Neural cell (in vitro differentiated cells): ENCODE measurements around the gene NOD1. TPM values are rescaled to one million over a fixed set of nuclear protein-coding genes. Genes with fewer than 3 reads are reported as not detected.

ENCODE experiments used
- H2AFZ ChIP-seq: fragments of 200-600, 300-800 bp; sonication (generic), shearing (Covaris generic); 2 replicates; pipeline ENCODE4 v1.6.0; 2014; ENCODE audit warnings: low read depth, mild to moderate bottlenecking, antibody characterized with exemption, low read length, moderate library complexity
- H3F3A ChIP-seq: fragments of 200-600 bp; shearing (Covaris generic); 2 replicates; pipeline ENCODE4 v1.6.1; 2016; ENCODE audit warnings: mild to moderate bottlenecking, moderate library complexity, mixed read lengths, antibody characterized with exemption, low read length; ENCODE audit not compliant: insufficient read depth, poor library complexity, severe bottlenecking
- H3K27ac ChIP-seq: fragments of 200-600, 300-800 bp; sonication (generic), shearing (Covaris generic); 2 replicates; pipeline ENCODE4 v1.5.1; 2014; ENCODE audit warnings: mild to moderate bottlenecking, low read length, moderate library complexity
- H3K27me3 ChIP-seq: fragments of 300-800, 200-600 bp; sonication (generic), shearing (Covaris generic); 2 replicates; pipeline ENCODE4 v1.6.0; 2014; ENCODE audit warnings: mild to moderate bottlenecking, low read depth, low read length, moderate library complexity; ENCODE audit not compliant: insufficient read depth
- H3K36me3 ChIP-seq: fragments of 300-800, 200-600 bp; sonication (generic), shearing (Covaris generic); 2 replicates; pipeline ENCODE4 v1.5.1; 2014; ENCODE audit warnings: mild to moderate bottlenecking, antibody characterized with exemption, low read length, moderate library complexity; ENCODE audit not compliant: insufficient read depth
- H3K4me2 ChIP-seq: fragments of 300-800, 200-600 bp; sonication (generic), shearing (Covaris generic); 2 replicates; pipeline ENCODE4 v1.6.0; 2014; ENCODE audit warnings: mild to moderate bottlenecking, low read length
- H3K4me3 ChIP-seq: fragments of 300-800, 200-600 bp; sonication (generic), shearing (Covaris generic); 2 replicates; pipeline ENCODE4 v1.5.1; 2014; ENCODE audit warnings: mild to moderate bottlenecking, low read length, moderate library complexity
- H3K79me2 ChIP-seq: fragments of 200-600 bp; shearing (Covaris generic); replicated peaks from 2 replicates; pipeline ENCODE4 v1.6.0; 2014; ENCODE audit warnings: mild to moderate bottlenecking, low read length, moderate library complexity; ENCODE audit not compliant: insufficient read depth
- H3K9ac ChIP-seq: fragments of 300-800, 200-600 bp; sonication (generic), shearing (Covaris generic); 2 replicates; pipeline ENCODE4 v1.6.1; 2016; ENCODE audit warnings: mild to moderate bottlenecking, low read length, mixed read lengths
- H3K9me2 ChIP-seq: fragments of 200-600 bp; shearing (Covaris generic); 2 replicates; pipeline ENCODE4 v1.6.1; 2016; ENCODE audit warnings: mild to moderate bottlenecking, low read length, mixed read lengths; ENCODE audit not compliant: insufficient read depth
- H3K9me3 ChIP-seq: fragments of 200-600, 300-800 bp; sonication (generic), shearing (Covaris generic); 2 replicates; pipeline ENCODE4 v1.6.1; 2016; ENCODE audit warnings: mild to moderate bottlenecking, mixed run types, low read length, moderate library complexity, mixed read lengths
- H4K20me1 ChIP-seq: fragments of 200-600 bp; shearing (Covaris generic); 2 replicates; pipeline ENCODE4 v1.6.1; 2016; ENCODE audit warnings: mild to moderate bottlenecking, mixed run types; ENCODE audit not compliant: insufficient read depth
- EP300 ChIP-seq: fragments of 450-650 bp; conservative IDR thresholded peaks from 2 replicates; pipeline ENCODE4 v1.6.1; 2014; ENCODE audit warnings: antibody characterized with exemption, mild to moderate bottlenecking, moderate library complexity; ENCODE audit not compliant: poor library complexity, severe bottlenecking
- EZH2 ChIP-seq: fragments of 200-600, 300-800 bp; shearing (Covaris generic), sonication (generic); IDR thresholded peaks from 2 replicates; pipeline ENCODE4 v1.6.1; 2014; ENCODE audit warnings: antibody characterized with exemption, low read length, borderline replicate concordance, mild to moderate bottlenecking; ENCODE audit not compliant: insufficient read depth, poor library complexity, severe bottlenecking
- MXI1 ChIP-seq: fragments of 450-650 bp; conservative IDR thresholded peaks from 2 replicates; pipeline ENCODE4 v1.6.1; 2014; ENCODE audit warnings: antibody characterized with exemption, mild to moderate bottlenecking; ENCODE audit not compliant: poor library complexity, severe bottlenecking
- POLR2AphosphoS5 ChIP-seq: IDR thresholded peaks from 2 replicates; pipeline ENCODE4 v1.6.1; 2012
- RAD21 ChIP-seq: fragments of 450-650 bp; conservative IDR thresholded peaks from 2 replicates; pipeline ENCODE4 v1.6.1; 2014; ENCODE audit warnings: antibody characterized with exemption, mild to moderate bottlenecking, moderate library complexity
- SMC3 ChIP-seq: fragments of 450-650 bp; conservative IDR thresholded peaks from 2 replicates; pipeline ENCODE4 v1.6.1; 2014; ENCODE audit warnings: antibody characterized with exemption, mild to moderate bottlenecking, moderate library complexity; ENCODE audit not compliant: poor library complexity
- TAF1 ChIP-seq: IDR thresholded peaks from 2 replicates; pipeline ENCODE4 v1.6.1; 2012; ENCODE audit warnings: low read depth
- polyA plus RNA-seq: library from polyadenylated mRNA; depleted of rRNA; stranded (reverse); fragments of >200 nt; gene quantifications from 2 replicates; pipeline ENCODE4 v1.2.3, GENCODE V29; 2014
- TF ChIP-seq, protein P1 (sequence below): fragments of 450-650 bp; IDR thresholded peaks from 2 replicates; pipeline ENCODE4 v1.5.1; 2014; ENCODE audit warnings: antibody characterized with exemption, mild to moderate bottlenecking, moderate library complexity; ENCODE audit not compliant: poor library complexity, severe bottlenecking
- TF ChIP-seq, protein P2 (sequence below): IDR thresholded peaks from 2 replicates; pipeline ENCODE4 v1.6.1; 2012; ENCODE audit warnings: borderline replicate concordance

NOD1 gene
- polyA plus RNA-seq, 1 donor from 2014 or later: 0.43 TPM

DNA sequence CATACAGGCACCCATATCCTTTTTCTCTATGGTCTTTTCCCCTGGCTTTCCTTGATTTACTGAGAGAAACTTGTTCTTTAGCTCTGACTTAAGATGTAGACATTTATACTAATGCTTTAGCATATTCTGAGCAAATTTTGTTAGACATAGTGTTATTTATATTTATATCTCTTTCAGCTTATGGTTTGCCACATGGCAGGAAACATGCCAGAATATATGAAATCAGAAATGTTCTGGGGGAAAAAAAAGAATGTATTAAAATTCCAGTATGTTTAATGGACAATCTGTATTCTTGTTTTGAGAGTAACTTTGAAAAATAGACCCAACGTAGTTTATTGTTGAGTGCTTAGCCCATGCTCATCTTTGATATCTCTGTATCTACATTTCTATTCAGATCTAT lies 36.2 kb upstream of the NOD1 start:
- no peak overlapping the region for H2AFZ ChIP-seq
- H3K4me2 ChIP-seq: no peak overlapping the region
- no peaks in the 10 kb centered on the region for H3K27me3 ChIP-seq
- no peak overlapping the region for H3K27ac ChIP-seq
- no peaks in the 10 kb centered on the region for H3K9me2 ChIP-seq
- H3F3A ChIP-seq: no peaks in the 10 kb centered on the region
- no peak overlapping the region for H3K4me3 ChIP-seq
- TF ChIP-seq TAF1 (no peak), POLR2AphosphoS5 (no peak), RAD21 (no peak), EP300 (no peak), EZH2 (no peak), MXI1 (no peak), SMC3 (no peak)
- TF ChIP-seq, protein P1, sequence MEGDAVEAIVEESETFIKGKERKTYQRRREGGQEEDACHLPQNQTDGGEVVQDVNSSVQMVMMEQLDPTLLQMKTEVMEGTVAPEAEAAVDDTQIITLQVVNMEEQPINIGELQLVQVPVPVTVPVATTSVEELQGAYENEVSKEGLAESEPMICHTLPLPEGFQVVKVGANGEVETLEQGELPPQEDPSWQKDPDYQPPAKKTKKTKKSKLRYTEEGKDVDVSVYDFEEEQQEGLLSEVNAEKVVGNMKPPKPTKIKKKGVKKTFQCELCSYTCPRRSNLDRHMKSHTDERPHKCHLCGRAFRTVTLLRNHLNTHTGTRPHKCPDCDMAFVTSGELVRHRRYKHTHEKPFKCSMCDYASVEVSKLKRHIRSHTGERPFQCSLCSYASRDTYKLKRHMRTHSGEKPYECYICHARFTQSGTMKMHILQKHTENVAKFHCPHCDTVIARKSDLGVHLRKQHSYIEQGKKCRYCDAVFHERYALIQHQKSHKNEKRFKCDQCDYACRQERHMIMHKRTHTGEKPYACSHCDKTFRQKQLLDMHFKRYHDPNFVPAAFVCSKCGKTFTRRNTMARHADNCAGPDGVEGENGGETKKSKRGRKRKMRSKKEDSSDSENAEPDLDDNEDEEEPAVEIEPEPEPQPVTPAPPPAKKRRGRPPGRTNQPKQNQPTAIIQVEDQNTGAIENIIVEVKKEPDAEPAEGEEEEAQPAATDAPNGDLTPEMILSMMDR: no peak
- TF ChIP-seq, protein P2, sequence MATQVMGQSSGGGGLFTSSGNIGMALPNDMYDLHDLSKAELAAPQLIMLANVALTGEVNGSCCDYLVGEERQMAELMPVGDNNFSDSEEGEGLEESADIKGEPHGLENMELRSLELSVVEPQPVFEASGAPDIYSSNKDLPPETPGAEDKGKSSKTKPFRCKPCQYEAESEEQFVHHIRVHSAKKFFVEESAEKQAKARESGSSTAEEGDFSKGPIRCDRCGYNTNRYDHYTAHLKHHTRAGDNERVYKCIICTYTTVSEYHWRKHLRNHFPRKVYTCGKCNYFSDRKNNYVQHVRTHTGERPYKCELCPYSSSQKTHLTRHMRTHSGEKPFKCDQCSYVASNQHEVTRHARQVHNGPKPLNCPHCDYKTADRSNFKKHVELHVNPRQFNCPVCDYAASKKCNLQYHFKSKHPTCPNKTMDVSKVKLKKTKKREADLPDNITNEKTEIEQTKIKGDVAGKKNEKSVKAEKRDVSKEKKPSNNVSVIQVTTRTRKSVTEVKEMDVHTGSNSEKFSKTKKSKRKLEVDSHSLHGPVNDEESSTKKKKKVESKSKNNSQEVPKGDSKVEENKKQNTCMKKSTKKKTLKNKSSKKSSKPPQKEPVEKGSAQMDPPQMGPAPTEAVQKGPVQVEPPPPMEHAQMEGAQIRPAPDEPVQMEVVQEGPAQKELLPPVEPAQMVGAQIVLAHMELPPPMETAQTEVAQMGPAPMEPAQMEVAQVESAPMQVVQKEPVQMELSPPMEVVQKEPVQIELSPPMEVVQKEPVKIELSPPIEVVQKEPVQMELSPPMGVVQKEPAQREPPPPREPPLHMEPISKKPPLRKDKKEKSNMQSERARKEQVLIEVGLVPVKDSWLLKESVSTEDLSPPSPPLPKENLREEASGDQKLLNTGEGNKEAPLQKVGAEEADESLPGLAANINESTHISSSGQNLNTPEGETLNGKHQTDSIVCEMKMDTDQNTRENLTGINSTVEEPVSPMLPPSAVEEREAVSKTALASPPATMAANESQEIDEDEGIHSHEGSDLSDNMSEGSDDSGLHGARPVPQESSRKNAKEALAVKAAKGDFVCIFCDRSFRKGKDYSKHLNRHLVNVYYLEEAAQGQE: no peak
- H3K36me3 ChIP-seq: no peaks in the 10 kb centered on the region
- no peaks in the 10 kb centered on the region for H4K20me1 ChIP-seq
- H3K79me2 ChIP-seq: no peaks in the 10 kb centered on the region
- no peaks in the 10 kb centered on the region for H3K9me3 ChIP-seq
- no peak overlapping the region for H3K9ac ChIP-seq

DNA sequence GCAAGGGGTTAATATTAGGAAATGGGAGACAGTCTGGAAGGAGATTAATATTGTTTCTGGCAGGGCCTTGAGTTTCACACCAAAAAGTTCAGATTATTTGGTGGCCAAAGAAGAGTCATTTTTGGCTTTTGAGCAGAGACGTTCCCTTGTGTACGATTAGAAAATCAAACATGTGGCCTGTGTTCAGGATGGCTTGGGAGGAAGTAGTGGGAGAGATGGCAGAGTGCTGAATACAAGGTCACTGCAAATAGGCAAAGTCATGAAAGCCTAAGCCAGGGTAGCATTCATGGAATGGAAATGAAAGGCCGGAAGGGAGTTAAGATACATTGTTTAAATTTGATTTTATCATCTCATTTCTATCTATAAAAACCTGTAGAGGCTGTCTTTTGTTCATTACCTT lies 35.6 kb upstream of the NOD1 start:
- Histone ChIP-seq H3K4me2 (no peak overlapping the region), H2AFZ (no peak overlapping the region), H3K36me3 (no peaks in the 10 kb centered on the region), H3K9me2 (no peaks in the 10 kb centered on the region), H3K27me3 (no peaks in the 10 kb centered on the region), H3F3A (no peaks in the 10 kb centered on the region), H3K4me3 (no peak overlapping the region), H3K9me3 (no peaks in the 10 kb centered on the region), H4K20me1 (no peaks in the 10 kb centered on the region), H3K27ac (no peak overlapping the region), H3K9ac (no peak overlapping the region), H3K79me2 (no peaks in the 10 kb centered on the region)
- TF ChIP-seq TAF1 (no peak), EP300 (no peak)
- TF ChIP-seq, protein P2: no peak
